ENCODE measurements around the gene CYCS.

Gene CYCS

GRCh38 chr7:25117226-25118047, 7.6 kb downstream of the CYCS start:
- TF ChIP-seq TAF1 (IDR thresholded peaks at IDR 0.05; ENCODE audit: borderline replicate concordance, insufficient read depth, low read length) (peak; percentile 24; the same call in 1 of the 2 replicates), FOXP2 (optimal IDR thresholded peaks at IDR 0.05; ENCODE audit: borderline replicate concordance, extremely low read depth, extremely low read length, insufficient read depth) (no peak), SIN3A (IDR thresholded peaks at IDR 0.05; ENCODE audit: borderline replicate concordance, insufficient read depth, low read length) (no peak), REST (IDR thresholded peaks at IDR 0.05; ENCODE audit: insufficient read depth in 1 of 2, low read depth in 2 of 2, low read length in 2 of 2) (no peak), POLR2AphosphoS5 (IDR thresholded peaks at IDR 0.05; ENCODE audit: low read depth, low read length) (peak; percentile 18; the same call in 1 of the 2 replicates)

GRCh38 chr7:25116621-25117020, 8.4 kb downstream of the CYCS start:
- TF ChIP-seq REST (IDR thresholded peaks at IDR 0.05; ENCODE audit: insufficient read depth in 1 of 2, low read depth in 2 of 2, low read length in 2 of 2) (peak in 1 of 2 experiments; percentile 81; a peak in 3 of 4 replicates), SIN3A (IDR thresholded peaks at IDR 0.05; ENCODE audit: borderline replicate concordance, insufficient read depth, low read length) (no peak)

- TF ChIP-seq POLR2AphosphoS5 (IDR thresholded peaks at IDR 0.05; ENCODE audit: low read depth, low read length) (no peak), TAF1 (IDR thresholded peaks at IDR 0.05; ENCODE audit: borderline replicate concordance, insufficient read depth, low read length) (no peak), REST (IDR thresholded peaks at IDR 0.05; ENCODE audit: insufficient read depth in 1 of 2, low read depth in 2 of 2, low read length in 2 of 2) (no peak), SIN3A (IDR thresholded peaks at IDR 0.05; ENCODE audit: borderline replicate concordance, insufficient read depth, low read length) (no peak), FOXP2 (optimal IDR thresholded peaks at IDR 0.05; ENCODE audit: borderline replicate concordance, extremely low read depth, extremely low read length, insufficient read depth) (no peak)
Measured at GRCh38 chr7:25109276-25109675, 15.8 kb downstream of the CYCS start.

- TF ChIP-seq REST (IDR thresholded peaks at IDR 0.05; ENCODE audit: insufficient read depth in 1 of 2, low read depth in 2 of 2, low read length in 2 of 2) (no peak), TAF1 (IDR thresholded peaks at IDR 0.05; ENCODE audit: borderline replicate concordance, insufficient read depth, low read length) (no peak), FOXP2 (optimal IDR thresholded peaks at IDR 0.05; ENCODE audit: borderline replicate concordance, extremely low read depth, extremely low read length, insufficient read depth) (no peak), SIN3A (IDR thresholded peaks at IDR 0.05; ENCODE audit: borderline replicate concordance, insufficient read depth, low read length) (no peak), POLR2AphosphoS5 (IDR thresholded peaks at IDR 0.05; ENCODE audit: low read depth, low read length) (no peak)
Measured at GRCh38 chr7:25105911-25106310, 19.1 kb downstream of the CYCS start.

All from PFSK-1 (cell line).